ENCODE results near the gene AP3B1.
A peak's percentile ranks its signal among the peaks of the same experiment; 100 is the strongest.

The AP3B1 gene, protein sequence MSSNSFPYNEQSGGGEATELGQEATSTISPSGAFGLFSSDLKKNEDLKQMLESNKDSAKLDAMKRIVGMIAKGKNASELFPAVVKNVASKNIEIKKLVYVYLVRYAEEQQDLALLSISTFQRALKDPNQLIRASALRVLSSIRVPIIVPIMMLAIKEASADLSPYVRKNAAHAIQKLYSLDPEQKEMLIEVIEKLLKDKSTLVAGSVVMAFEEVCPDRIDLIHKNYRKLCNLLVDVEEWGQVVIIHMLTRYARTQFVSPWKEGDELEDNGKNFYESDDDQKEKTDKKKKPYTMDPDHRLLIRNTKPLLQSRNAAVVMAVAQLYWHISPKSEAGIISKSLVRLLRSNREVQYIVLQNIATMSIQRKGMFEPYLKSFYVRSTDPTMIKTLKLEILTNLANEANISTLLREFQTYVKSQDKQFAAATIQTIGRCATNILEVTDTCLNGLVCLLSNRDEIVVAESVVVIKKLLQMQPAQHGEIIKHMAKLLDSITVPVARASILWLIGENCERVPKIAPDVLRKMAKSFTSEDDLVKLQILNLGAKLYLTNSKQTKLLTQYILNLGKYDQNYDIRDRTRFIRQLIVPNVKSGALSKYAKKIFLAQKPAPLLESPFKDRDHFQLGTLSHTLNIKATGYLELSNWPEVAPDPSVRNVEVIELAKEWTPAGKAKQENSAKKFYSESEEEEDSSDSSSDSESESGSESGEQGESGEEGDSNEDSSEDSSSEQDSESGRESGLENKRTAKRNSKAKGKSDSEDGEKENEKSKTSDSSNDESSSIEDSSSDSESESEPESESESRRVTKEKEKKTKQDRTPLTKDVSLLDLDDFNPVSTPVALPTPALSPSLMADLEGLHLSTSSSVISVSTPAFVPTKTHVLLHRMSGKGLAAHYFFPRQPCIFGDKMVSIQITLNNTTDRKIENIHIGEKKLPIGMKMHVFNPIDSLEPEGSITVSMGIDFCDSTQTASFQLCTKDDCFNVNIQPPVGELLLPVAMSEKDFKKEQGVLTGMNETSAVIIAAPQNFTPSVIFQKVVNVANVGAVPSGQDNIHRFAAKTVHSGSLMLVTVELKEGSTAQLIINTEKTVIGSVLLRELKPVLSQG

DNA sequence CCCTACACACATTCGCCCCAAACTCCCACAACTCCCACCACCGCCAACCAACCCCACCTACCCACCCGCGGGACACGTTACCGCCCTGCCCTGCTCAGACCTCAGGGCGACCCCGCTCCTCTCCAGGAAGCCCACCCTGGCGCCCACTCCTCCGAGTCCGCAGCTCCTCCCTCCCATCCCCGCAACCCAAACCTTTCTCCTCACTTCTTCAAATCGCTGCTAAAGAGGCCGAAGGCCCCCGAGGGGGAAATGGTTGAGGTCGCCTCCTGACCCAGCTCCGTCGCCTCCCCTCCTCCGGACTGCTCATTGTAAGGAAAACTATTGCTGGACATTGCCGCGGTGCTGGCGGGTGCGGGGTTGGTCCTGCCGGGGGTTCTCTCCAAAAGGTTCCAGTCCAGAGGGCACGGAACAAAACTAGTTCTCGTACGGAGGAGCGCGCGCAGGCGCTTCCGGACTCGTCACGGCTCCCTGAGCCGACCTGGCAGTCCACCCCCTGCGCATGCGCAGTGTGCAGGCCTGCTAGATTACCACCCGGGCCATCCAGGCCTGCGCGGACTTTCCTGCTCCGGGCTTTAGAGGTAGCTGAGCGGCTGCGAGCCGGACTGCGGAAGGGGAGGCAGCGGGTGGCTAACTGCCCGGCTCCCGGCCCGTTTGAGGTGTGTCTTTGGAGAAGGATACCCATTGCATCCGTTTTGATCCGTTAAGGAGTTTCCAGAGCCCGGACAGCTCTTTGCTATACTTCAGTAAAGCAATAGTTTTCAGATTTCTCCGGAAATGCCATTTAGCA lies at the start of gene AP3B1:
AP3B1 (minus strand) TSS at position 451 of the 787 bp plus-strand sequence; CDS start at position 332, 119 bp downstream.
- DNase-seq, result peak; percentile 88

DNA sequence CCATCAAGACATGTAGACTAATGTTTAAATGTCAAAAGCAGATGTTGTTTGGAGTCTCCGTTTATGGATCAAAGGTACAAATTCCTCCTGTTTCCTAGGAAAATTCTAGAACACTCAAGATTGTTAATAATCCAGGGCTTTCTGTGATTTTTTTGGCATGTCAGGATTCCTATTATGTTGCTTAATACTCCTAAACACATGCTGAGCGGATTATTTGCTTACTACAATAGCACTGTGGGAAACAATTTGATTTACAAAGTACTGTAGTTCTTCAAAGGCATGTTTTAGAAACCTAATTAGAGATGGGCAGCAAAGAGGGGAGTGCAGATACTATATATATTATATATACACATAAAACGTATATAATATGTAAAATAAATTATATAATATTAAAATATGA lies 46.9 kb upstream of the AP3B1 start:
- no peak for DNase-seq

DNA sequence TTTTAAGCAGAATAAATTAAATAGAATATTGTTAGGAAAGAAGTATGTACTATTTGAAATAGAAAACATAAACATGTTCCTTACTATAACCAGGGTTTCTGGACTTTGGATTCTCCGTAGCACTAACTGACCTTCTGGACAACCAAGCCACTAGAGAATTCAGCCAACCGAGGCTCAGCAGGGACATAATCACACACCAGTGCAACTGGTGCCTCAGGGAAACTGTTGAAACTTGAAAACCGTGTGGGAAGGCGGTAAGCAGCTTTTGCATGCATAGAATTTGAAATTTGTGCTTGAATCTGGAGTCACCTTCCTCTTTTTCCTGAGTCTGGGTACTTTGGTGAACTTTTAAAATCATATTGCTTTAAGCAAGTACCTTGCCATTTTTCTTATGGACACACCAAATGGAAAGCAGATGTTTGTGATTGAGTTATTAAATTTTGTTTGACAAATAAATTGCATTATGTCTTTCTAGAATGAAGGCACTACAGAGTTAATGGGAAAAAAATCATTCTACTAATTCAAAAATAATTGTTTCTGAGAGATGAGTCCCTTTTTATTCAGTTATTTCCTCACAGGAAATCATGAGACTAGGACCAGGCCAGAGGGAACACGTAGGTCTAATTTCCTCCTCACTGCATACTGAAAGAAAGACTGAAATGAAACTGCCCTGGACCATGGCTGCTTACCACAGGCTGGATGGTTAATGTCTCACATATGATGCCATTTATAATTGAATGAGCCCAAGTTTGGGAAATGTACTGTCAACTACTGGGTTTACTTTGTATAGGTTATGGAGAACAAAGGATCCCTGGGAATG lies 45.3 kb upstream of the AP3B1 start:
- DNase-seq, result no peak

DNA sequence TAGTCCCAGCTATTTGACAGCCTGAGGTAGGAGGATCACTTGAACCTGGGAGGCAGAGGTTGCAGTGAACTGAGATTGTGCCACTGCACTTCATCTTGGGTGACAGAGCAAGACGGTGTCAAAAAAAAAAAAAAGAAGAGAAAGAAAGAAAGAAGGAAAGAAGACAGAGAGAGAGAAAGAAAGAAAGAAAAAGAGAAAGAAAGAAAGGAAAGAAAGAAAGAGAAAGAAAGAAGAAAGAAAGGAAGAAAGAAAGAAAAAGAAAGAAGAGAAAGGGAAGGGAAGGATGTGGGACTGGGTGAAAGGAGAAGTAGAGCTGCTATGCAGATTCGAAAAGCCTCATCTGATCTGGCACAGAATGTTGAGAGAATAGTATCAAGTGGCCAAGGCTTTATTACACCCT lies 42.2 kb upstream of the AP3B1 start:
- DNase-seq, result no peak

DNA sequence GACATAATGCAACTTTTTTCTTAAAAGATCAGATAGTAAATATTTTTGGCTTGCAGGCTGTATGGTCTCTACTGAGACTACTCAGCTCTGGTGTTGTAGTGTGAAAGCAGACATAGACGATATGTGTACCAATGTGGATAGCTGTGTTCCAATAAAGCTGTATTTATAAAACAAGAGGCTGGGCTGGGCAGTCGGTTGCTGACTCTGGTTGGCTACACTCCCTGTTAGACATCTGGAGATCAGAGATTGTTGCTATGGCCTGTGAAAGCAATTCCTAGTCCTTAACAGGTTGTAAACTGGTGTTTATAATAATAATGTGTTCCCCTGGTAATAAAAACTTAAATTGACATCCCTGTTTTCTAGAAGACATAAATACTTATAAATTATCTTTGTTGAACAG lies 41.5 kb upstream of the AP3B1 start:
- DNase-seq, result no peak

DNA sequence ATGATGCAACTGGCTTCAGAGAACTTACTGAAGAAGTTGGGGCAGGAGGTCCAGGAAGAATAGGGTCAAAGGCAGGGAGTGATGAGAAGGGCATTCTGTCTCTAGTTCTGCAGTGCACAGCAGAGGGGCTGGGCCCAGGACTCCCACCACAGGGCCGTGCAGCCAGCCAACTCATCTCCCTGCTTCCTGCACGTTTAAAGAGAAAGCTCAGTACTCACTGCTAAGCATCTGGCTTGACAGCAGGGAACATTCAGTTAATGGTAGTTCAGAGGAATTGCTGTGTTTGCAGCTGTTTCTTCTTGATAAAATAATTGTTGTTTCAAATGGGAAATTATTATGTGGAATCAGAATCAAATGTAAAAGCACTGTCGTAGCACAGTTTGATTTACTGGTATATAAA lies 40.3 kb upstream of the AP3B1 start:
- DNase-seq, result no peak

DNA sequence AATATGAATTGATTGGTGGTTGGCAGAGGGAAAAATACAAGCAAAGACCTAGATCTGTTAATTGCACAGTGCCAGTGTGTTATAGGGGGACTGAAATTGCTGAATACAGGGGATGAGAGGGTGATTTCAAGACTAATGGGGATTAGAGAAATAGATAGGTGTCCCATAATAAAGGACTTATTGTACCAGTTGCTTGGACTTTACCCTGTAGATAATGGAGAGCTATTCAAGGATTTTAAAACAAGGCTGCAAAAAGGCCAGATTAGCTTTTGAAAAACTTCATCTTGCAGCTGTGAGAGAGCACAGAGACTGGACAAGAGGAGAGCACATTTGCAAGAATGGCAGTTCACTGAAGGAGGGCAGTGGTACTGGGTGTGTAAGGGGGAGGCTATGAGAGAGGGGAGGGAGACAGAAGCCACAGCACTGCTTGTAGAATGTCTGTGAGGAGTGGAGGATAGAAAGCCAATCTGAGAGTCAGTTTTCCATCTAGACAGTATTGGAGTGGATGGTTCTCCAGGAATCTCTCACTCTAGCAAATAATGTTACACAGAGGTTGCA lies 37.1 kb upstream of the AP3B1 start:
- DNase-seq, result no peak

DNA sequence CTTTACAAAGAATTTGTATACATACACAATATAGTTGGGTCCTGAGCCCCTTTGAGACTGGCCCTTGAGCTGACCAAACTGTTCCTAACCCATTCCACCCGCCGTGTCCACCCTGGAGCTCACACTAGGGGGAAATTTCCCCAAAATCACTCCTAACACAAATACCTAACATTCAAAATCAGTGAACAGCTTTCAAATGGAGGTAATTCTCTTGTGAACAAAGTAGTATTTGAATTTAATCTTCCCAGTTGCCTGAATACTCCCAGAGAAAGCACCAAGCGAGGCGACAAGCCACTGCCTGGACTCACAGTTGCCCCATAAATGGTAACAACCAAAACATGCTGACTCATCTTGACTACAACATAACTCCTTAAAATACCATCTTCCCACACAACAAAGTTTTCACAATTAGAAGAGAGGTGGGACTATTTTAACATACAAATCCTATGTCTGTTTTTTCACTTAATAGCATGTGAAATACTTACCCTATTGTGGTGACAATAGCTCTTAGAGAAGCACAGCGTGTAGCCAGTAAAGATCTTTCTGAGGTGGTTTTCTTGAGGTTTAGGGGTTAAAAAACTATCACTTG lies 34.2 kb upstream of the AP3B1 start:
- DNase-seq, result no peak

DNA sequence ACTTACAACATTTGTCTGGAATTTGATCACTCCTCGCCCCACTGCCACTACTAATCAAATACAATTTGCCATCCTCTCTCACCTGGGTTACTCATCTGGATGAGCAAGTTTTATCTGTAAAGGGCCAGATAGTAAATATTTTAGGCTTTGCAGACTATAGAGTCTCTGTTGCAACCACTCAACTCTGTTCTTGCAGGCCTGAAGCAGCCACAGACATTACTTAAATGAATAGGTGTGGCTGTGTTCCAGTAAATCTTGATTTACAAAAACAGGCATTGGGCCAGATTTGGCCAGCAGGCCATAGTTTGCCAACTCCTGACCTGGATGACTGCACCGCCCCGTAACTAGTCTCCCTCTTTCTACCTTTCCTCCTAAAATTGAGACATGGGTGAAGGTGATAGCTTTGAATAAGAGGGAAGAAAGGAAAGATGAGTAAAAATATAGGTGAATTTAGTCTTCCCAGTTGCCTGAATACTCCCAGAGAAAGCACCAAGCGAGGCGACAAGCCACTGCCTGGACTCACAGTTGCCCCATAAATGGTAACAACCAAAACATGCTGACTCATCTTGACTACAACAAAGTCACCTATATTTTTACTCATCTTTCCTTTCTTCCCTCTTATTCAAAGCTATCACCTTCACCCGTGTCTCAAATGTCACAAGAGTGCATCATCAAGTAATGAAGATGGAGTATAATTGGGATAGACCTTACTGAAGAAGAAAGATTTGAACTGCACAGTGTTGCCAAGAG lies 33.4 kb upstream of the AP3B1 start:
- no peak for DNase-seq

DNA sequence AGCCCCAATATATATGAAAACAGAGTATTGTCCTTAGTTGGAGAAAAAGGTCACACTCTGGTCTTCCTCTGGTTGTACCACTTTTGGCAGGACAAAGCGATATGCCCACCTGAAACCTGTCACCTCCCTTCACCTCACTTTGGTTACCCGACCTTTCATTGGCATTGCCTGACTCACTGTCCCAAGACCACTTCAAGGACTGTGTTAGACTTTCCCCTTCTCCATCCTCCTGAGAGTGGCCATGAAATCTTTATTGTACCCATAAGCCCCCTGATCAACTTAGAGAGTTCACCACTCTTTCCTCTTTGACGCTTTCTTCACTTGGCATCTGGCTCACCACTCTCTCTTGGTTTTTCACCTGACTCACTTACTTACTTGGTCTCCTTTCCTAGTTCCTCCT lies 32.4 kb upstream of the AP3B1 start:
- DNase-seq, result no peak

DNA sequence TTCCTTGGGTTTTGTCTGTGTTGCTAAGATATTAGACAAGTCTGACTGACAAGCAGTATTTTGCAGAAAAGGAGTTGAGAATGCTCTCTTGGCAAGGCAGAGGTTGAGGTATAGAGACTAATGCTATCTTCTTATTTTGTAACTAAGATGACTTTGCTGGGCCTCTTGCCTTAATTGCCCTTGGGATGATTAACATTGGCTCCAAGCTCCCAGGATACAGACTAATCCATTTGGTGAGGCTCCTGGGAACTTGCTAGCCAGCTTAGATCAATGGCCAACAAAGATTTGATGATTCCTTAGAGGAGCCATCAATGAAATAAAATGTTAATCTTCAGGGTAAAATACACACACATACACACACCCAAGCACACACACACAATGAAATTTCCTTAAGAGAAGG lies 28.7 kb upstream of the AP3B1 start:
- no peak for DNase-seq

DNA sequence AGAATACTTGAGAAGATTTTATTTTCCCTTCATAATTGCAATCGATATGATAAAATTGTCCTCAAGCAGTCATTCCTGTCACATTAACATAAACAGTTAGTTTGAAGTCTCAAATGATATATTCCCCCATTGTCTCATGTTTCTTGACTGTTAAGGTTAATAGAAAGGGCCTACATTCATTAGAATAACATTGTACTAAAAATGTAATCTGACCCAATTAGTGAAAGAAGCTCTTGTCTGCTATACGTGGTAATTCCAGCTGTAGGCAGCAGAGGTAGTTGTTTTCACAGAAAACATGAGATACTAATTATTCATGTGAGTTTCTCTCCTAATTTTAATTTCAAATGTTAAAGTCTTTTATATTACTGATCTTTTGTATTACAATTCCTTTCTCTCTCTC lies 25.9 kb upstream of the AP3B1 start:
- DNase-seq, result no peak

DNA sequence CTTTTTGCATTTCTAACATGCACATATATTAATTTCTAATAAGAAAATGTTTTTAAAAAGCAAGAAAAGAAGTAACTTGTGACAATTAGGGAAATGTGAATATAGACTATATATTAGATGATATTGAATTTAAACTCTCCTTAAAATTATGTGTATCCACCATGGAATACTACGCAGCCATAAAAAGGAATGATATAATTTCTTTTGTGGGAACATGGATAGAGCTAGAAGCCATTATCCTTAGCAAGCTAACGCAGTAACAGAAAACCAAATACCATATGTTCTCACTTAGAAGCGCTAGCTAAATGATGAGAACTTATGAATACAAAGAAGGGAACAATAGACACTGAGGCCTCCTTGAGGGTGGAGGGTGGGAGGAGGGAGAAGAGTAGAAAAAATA lies 23.8 kb upstream of the AP3B1 start:
- no peak for DNase-seq

DNA sequence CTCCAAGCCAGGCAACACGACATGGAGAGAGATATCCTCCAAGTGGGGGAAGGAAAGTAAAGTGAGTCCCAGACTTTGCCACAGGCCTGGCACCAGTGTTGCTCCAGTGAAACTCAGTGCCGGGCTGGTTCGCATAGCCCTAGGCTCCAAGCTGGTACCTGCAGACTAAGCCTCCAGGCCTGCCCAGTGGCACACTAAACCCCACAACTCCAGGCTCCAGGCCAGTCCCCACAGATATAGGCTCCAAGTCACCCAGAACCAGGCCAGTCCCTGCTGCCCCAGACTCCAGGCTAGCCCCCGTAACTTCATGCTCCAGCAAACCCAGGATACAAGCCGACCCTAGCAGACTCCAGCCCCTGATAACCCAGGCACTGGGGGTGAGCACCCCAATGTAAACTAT lies 23.0 kb upstream of the AP3B1 start:
- DNase-seq, result no peak

DNA sequence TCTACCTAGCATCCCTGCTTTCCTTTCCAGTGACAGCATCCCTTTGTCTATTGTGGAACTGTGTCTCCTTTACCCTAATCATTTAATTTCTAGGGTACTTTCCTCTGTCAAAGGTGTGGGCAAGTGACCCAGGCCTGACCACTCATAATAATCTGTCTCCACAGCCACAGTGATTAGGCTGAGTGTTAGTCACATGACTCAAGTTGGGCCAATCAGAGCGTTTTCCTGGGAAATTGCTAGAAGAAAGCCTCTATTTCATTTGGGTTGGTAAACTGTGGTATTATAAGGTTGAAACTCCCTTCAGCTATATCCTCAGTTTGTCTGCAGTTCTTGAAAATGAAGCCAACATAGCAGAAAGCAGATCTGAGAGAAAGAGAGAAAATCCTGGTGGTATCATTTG lies 14.2 kb upstream of the AP3B1 start:
- no peak for DNase-seq

DNA sequence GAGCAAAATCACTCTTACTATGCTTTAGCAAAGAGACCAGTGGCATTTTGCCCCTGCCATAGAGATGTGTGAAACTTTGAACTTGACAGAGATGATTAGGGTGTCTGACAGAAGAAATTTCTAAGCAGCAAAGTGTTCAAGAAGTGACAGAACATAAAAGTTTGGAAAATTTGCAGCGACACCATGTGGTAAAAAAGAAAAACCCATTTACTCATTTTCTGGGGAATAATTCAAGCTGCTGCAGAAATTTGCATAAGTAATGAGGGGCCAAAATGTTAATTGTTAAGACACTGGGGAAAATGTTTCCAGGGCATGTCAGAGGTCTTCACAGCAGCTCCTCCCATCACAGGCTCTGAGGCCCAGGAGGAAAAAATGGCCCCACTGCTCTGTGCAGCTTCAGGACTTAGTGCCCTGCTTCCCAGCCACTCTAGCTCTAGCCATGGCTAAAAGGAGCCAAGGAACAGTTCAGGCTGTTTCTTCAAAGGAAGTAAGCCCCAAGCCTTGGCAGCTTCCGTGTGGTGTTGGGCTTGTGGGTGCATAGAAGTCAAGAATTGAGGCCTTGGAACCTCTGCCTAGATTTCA lies 6.1 kb upstream of the AP3B1 start:
- DNase-seq, result no peak

DNA sequence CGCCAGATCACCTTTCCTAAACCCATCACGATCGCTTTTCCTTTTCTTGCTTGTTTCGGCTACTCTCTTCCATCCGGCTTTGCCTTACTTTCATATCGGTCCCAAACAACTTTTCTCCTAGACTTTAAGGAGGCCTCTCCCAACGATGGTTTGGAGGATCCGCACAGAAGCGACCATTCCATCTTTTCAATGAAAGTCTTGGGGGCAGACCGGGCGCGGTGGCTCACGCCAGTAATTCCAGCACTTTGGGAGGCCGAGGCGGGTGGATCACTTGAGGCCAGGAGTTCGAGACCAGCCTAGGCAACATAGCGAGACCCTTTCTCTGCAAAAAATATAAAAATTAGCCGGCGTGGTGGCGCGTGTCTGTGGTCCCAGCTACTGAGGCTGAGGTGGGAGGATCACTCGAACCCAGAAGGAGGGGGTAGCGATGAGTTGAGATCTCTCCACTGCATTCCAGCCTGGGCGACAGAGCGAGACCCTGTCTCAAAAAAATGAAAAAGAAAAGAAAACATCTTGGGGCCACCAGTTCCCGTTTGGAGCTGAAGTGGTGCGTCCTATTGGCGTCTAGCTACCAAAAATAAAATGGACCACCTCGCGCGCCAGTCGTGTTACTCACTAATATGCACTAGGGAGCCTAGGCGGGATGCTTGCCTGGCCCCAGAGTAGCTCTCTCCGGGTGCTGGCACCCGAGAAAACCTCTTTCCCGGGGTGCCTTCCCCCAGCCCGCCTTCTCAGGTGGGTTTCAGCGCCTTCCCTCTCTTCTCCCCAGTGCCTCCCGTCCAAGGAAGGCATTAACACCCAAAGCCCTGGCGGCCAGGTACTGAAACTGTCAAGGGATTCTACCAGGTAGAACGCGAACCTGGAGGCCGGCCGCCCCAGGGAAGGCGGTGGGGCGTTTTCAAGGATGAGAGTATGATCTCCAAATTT lies 800 bp upstream of the AP3B1 start:
- DNase-seq, result no peak

DNA sequence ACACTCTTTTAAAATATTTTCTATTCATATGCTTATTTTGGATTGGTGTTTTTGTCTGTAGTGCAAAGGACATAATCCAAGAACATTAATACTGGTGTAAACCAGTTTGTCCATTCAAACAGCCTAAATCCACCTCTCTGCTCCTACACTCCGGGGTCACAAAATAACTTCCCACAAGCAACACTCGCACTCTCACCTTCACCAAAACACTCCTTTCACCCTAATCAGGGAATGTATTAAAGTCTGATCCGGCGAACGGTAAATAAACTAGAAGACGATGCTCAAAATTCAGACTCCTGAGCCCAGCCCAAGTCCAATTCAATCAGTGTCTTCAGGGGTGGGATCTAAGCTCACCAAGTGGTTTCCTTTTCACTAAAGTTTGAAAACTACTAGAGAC lies 649 bp downstream of the AP3B1 start:
- DNase-seq, result no peak

DNA sequence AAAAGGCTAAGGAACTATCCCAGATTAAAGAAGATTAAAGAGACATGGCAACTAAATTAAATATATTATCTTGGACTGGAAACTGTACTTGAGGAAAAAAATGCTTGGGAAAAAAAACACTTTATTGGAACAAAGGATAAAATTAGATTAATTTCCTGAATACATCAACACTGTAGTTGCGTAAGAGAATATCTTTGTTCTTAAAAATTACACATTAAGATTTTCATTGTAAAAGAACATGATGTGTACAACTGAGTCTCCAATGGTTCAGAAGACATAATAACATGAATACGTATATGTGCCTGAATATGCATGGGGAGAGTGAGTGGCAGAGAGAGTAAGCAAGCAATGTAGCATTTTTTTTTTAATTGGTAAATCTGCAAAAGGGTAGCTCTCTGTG lies 2.8 kb downstream of the AP3B1 start:
- DNase-seq, result no peak

Measured in DMS153 (cell line).